Psoas muscle (tissue), 8 donors: Measurements from ENCODE around the gene HOXD9. TPM values are rescaled to one million over a fixed set of nuclear protein-coding genes. Genes with fewer than 3 reads are reported as not detected.

ENCODE experiments used
- ATAC-seq, 4 donors: fragments of 200-7000 bp; cut with Tn5 transposase; one replicate each; pipeline ENCODE4 v1.9.1; 2020; ENCODE audit warnings: moderate library complexity in 3 of 4, mild to moderate bottlenecking in 2 of 4
- DNase-seq, 2 donors: peaks; one replicate each; pipeline ENCODE4 v3.0.0-alpha.2; 2020
- H3K27ac ChIP-seq: fragments of 200-600 bp; one replicate; pipeline ENCODE4 v1.8.0; 2022
- H3K27me3 ChIP-seq, 3 donors: fragments of 200-600 bp in 1 of 3; one replicate each; pipeline versions ENCODE4 v1.6.1 to v1.8.0; 2013 to 2022; ENCODE audit warnings: low read length in 2 of 3, mild to moderate bottlenecking in 2 of 3, moderate library complexity in 1 of 3; ENCODE audit not compliant: insufficient read depth in 3 of 3
- H3K36me3 ChIP-seq, 2 donors: fragments of 200-600 bp in 1 of 2; one replicate each; pipeline versions ENCODE4 v1.6.1 to v1.8.0; 2013 to 2022; ENCODE audit warnings: low read depth in 1 of 2, mild to moderate bottlenecking in 1 of 2, moderate library complexity in 1 of 2; ENCODE audit not compliant: insufficient read depth in 1 of 2
- H3K4me1 ChIP-seq: fragments of 200-600 bp; one replicate; pipeline ENCODE4 v1.8.0; 2022
- H3K4me3 ChIP-seq: fragments of 200-600 bp; one replicate; pipeline ENCODE4 v1.8.0; 2022; ENCODE audit warnings: mild to moderate bottlenecking
- H3K9me3 ChIP-seq: fragments of 200-600 bp; one replicate; pipeline ENCODE4 v1.8.0; 2022
- WGBS, 3 donors: extraction: QIAGEN DNeasy Blood & Tissue Kit; methylation state at CpG; one replicate each; pipeline versions ENCODE4 v1.1.6 to v1.1.7; 2013; 5-methylcytosine and 5-hydroxymethylcytosine counted together
- intact Hi-C, 2 donors: fragments of 100-400 bp; cut with DNase I; formaldehyde crosslinking; loops; one replicate each; pipeline versions ENCODE4 v1.11.0 to v1.14.2; 2022
- polyA plus RNA-seq, 3 donors: library from polyadenylated mRNA; stranded (reverse); fragments of 200-250 nt; gene quantifications; one replicate each; pipeline ENCODE4 v1.2.3, GENCODE V29; 2013
- total RNA-seq, 4 donors: library from RNA; stranded (reverse); fragmentation: NEBNext Ultra II Directional in 2 of 4; extraction: Animal tissue kit (Norgen Biotek cat#: 25700) in 2 of 4; gene quantifications; one replicate each; pipeline versions ENCODE4 v1.2.1 to v1.2.4, GENCODE V29; 2021 to 2023
- TF ChIP-seq, protein P1 (sequence below): fragments of 200-600 bp; IDR thresholded peaks from one replicate; pipeline ENCODE4 v1.8.0; 2022; ENCODE audit warnings: antibody characterized with exemption
- donor health status: healthy with polysubstance abuse.
- donor health status: DM: no; HTN: no; CAD: no; lungs with moderate emphysema.
- donor health status: Bipolar disorder and iron deficiency.
- donor health status: healthy.
- donor health status: DM: yes; HTN: yes; CAD: no.
- donor health status: DM: no; HTN: no; CAD: no.
- donor health status: DM: no; HTN: no; CAD: no.
- donor health status: DM: yes; HTN: yes; CAD: no.

HOXD9 gene
- total and polyA plus RNA-seq, 7 donors = 0.43 to 4.4 (median 1.7) TPM

GRCh38 chr2:176117823-176118371 is 4.6 kb upstream of the HOXD9 start:
- no peak for ATAC-seq
- intact Hi-C loops = no loop called here
- Histone ChIP-seq H3K4me3 (no peak overlapping the region), H3K27ac (no peak overlapping the region), H3K4me1 (peaks cover 2% of the 10 kb centered on the region), H3K27me3 (peaks cover 7 to 90% (median 62%) of the 10 kb centered on the region in 3 donors), H3K9me3 (no peaks in the 10 kb centered on the region), H3K36me3 (no peaks in the 10 kb centered on the region)
- TF ChIP-seq, protein P1, sequence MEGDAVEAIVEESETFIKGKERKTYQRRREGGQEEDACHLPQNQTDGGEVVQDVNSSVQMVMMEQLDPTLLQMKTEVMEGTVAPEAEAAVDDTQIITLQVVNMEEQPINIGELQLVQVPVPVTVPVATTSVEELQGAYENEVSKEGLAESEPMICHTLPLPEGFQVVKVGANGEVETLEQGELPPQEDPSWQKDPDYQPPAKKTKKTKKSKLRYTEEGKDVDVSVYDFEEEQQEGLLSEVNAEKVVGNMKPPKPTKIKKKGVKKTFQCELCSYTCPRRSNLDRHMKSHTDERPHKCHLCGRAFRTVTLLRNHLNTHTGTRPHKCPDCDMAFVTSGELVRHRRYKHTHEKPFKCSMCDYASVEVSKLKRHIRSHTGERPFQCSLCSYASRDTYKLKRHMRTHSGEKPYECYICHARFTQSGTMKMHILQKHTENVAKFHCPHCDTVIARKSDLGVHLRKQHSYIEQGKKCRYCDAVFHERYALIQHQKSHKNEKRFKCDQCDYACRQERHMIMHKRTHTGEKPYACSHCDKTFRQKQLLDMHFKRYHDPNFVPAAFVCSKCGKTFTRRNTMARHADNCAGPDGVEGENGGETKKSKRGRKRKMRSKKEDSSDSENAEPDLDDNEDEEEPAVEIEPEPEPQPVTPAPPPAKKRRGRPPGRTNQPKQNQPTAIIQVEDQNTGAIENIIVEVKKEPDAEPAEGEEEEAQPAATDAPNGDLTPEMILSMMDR = no peak
- no peak for DNase-seq
- 18 to 27% (median 26%) methylated on average over 11 of the region's 11 CpGs for WGBS, 3 donors

GRCh38 chr2:176118601-176119339 is 3.7 kb upstream of the HOXD9 start:
- Histone ChIP-seq H3K36me3 (no peaks in the 10 kb centered on the region), H3K9me3 (no peaks in the 10 kb centered on the region), H3K4me1 (peaks cover 2% of the 10 kb centered on the region), H3K27ac (no peak overlapping the region), H3K27me3 (peaks cover 7 to 82% (median 60%) of the 10 kb centered on the region in 3 donors), H3K4me3 (no peak overlapping the region)
- 24 to 32% (median 27%) methylated on average over 24 of the region's 24 CpGs for WGBS, 3 donors
- no peak for DNase-seq
- no peak for ATAC-seq
- intact Hi-C loops = no loop called here
- TF ChIP-seq, protein P1 = peak; percentile 18

DNA sequence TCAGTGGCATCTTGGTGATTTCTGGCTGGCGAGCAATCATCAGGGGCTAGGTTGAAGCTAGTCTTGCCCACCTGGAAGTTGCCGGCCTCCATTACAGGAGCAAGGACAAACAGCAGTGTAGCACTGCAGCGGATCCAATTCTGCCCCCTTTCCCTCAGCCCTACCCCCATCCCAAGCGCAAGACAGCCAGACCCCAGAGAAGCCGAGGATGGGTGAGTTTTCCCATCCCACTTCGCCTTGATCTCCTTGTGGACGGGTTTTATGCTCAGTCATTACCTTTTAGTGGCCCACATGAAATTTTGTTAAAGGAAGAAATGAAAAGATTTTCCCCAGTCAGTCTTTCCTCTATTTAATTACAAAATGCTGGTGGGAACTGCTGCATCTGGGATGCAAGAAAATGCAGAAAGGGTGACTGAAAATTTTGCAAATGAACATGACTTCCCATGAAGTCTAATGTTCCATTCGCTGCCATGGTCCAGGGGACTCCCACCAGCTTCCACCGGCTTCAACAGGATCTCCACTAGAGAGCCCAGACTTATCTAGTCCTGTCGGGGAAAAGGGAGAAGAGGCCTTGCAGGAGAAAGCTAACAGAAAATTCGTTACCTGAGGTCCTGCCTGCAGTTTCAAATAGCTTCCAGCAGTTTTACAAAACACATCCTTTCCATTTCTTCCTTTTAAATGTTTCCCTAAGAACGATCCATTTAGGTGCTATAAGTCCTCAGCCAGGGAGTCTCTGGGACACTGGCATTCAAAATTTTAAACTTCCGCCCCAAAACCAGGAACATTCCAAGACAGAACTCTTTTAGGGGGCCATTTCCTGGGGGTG is 1.9 kb upstream of the HOXD9 start:
- peaks cover 7 to 64% (median 49%) of the 10 kb centered on the region in 3 donors for H3K27me3 ChIP-seq
- 75 to 78% (median 77%) methylated on average over 13 of the region's 13 CpGs for WGBS, 3 donors
- intact Hi-C loops = loop anchor here in 1 of 2 donors (5.0 kb wide), 1 partner anchor 1027 kb away; no protein-coding TSS in a partner anchor

DNA sequence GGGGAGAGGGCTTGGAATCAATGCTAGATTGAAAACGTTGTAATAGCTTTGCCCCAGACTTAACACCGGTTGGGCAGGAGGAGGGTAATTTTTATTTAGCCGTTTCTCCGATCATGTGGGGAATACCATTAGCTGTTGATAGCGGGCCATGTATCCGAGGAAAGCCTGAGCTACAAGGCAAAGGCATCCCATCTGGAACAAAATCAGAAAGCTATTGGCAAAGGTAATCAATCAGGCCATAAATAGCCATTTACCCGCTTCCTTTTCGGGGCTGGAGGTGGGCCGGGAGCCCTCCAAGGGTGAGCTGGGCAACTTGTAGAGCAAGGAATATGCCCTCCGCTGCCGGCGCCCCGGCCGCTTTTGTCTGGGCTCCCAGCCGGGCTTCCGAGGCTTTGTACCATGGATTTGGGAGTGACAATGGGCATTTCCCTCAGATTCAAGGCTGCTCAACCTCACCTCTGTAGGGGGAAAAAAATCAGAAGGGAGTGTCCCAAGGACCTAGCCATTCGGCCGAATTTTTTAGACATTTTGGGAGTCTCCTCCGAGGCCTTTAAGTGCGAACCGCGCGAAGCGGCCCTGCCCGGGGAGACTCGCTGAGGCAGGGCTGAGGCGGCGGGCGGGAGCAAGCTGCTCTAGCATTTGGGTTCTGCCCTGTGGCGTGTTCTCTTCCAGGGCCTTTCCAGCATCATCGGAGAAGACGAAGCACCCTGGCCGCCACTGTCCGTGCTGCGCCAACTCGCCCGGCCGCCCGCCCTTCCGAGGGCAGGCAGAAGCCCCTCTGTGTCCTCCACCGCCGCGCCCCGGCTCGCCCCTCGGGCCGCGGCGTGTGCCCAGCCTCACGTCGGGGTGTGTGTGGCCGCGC is 1.1 kb upstream of the HOXD9 start:
- Histone ChIP-seq H3K4me3 (peak overlapping the region; percentile 83), H3K27me3 (peaks cover 7 to 59% (median 41%) of the 10 kb centered on the region in 3 donors), H3K36me3 (no peaks in the 10 kb centered on the region), H3K9me3 (no peaks in the 10 kb centered on the region), H3K27ac (no peak overlapping the region), H3K4me1 (peaks cover under 1% of the 10 kb centered on the region)
- ATAC-seq = no peak
- DNase-seq = no peak
- intact Hi-C loops = loop anchor here in 1 of 2 donors (5.0 kb wide), 1 partner anchor 1026 kb away; no protein-coding TSS in a partner anchor
- TF ChIP-seq, protein P1 = no peak
- 28 to 35% (median 33%) methylated on average over 53 of the region's 53 CpGs for WGBS, 3 donors

More for the DNA sequence above, 1.9 kb upstream of the HOXD9 start:
- Histone ChIP-seq H3K27ac (no peak overlapping the region), H3K4me3 (no peak overlapping the region), H3K9me3 (no peaks in the 10 kb centered on the region), H3K4me1 (peaks cover 2% of the 10 kb centered on the region), H3K36me3 (no peaks in the 10 kb centered on the region)
- TF ChIP-seq, protein P1 = no peak
- DNase-seq (no peak), ATAC-seq (no peak)
